Fibroblast of pulmonary artery (primary cell): Measurements from ENCODE around the gene SRGAP1.
"Not testable (repeated sequence)": the region's sequence is repeated elsewhere in the genome, so short reads cannot be mapped to it uniquely, and the experiment has no call there.

Source experiments
- DNase-seq: peaks from one replicate; pipeline ENCODE4 v3.0.0-alpha.2; 2010; ENCODE audit warnings: low read depth
- H3K4me3 ChIP-seq: replicated peaks from 2 replicates; pipeline ENCODE4 v1.5.1; 2011; ENCODE audit warnings: low read depth, mild to moderate bottlenecking, control low read depth, low read length, moderate library complexity
- TF ChIP-seq, protein P1 (sequence below): IDR thresholded peaks from 2 replicates; pipeline ENCODE4 v1.5.1; 2011; ENCODE audit warnings: mild to moderate bottlenecking, control low read depth, low read length, inconsistent platforms; ENCODE audit errors: missing control alignments

SRGAP1 gene

DNA sequence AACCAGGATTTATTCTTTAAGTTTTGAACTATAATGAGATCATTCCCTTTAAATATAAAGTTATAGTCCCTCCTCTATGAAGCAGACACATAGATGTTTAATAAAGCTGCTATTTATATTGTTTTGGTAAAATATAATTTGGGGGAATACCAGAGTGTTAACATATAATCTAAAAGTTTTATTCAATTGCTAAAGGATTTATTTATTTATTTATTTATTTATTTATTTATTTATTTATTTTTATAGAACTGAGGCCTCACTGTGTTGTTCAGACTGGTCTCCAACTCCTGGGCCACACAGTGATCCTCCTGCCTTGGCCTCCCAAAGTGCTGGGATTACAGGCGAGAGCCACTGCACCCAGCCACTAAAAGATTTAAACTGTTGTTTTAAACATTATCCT lies 278.9 kb downstream of the SRGAP1 start:
- no peak overlapping the region for H3K4me3 ChIP-seq
- TF ChIP-seq, protein P1, sequence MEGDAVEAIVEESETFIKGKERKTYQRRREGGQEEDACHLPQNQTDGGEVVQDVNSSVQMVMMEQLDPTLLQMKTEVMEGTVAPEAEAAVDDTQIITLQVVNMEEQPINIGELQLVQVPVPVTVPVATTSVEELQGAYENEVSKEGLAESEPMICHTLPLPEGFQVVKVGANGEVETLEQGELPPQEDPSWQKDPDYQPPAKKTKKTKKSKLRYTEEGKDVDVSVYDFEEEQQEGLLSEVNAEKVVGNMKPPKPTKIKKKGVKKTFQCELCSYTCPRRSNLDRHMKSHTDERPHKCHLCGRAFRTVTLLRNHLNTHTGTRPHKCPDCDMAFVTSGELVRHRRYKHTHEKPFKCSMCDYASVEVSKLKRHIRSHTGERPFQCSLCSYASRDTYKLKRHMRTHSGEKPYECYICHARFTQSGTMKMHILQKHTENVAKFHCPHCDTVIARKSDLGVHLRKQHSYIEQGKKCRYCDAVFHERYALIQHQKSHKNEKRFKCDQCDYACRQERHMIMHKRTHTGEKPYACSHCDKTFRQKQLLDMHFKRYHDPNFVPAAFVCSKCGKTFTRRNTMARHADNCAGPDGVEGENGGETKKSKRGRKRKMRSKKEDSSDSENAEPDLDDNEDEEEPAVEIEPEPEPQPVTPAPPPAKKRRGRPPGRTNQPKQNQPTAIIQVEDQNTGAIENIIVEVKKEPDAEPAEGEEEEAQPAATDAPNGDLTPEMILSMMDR, result no peak
- DNase-seq, result no peak

DNA sequence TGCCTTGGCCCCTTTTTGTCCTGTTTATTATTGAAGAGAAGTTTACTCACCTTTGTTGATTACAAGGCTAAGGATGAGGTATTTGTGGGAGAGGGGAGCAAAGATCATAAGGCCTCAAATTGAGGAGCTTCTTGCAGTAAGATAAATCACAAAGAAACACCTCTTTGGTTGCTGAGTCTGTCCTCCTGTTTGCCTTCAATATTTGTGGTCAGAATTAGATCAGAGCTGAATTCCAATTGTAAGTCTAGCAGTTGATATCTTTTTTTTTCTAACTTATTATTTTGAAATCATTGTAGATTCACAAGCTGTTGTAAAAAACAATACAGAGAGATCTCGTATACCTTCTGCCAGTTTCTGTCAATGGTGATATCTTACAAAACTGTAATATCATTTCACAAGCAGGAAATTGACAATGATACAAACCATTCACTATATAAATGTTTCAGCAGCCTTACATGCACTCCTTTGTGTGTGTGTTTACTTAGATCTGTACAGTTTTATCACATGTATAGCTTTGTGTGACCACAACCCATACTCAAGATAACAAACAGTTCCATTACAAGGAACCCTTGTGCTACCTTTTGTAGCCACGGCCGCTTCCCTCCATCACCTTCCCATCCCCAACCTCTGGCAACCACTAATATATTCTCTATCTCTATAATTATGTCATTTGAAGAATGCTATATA lies 280.2 kb downstream of the SRGAP1 start:
- TF ChIP-seq, protein P1, result no peak
- H3K4me3 ChIP-seq, result no peak overlapping the region
- DNase-seq, result peak; percentile 40

DNA sequence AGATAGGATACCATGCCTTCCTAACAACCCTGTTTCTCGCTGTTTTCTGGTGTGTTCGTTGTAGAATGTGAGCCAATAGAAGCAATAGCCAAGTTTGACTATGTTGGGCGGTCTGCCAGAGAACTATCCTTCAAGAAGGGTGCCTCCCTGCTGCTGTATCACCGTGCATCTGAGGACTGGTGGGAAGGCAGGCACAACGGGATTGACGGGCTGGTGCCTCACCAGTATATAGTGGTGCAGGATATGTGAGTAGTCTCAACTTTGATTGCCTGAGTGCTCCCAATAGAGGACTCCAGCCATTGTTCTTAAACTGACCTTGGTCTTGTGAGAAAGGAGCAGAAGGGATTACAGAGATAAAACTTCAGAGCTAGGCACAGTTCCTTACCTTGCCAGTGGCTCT lies 281.4 kb downstream of the SRGAP1 start:
- peak; percentile 20 for DNase-seq

DNA sequence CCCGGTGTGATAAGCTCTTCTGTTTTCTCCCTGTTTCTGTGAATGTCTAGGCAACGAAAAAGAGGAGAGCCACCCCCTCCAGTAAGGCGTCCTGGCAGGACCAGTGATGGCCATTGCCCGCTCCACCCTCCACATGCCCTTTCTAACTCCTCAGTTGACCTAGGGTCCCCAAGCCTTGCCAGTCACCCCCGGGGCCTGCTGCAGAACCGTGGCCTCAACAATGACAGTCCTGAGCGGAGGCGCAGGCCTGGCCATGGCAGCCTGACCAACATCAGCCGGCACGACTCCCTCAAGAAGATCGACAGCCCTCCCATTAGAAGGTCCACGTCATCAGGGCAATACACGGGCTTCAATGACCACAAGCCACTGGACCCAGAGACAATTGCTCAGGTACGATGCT lies 283.3 kb downstream of the SRGAP1 start:
- H3K4me3 ChIP-seq, result no peak overlapping the region
- TF ChIP-seq, protein P1, result no peak
- no peak for DNase-seq

More for the DNA sequence above, 281.4 kb downstream of the SRGAP1 start:
- TF ChIP-seq, protein P1, result no peak
- H3K4me3 ChIP-seq, result no peak overlapping the region

DNA sequence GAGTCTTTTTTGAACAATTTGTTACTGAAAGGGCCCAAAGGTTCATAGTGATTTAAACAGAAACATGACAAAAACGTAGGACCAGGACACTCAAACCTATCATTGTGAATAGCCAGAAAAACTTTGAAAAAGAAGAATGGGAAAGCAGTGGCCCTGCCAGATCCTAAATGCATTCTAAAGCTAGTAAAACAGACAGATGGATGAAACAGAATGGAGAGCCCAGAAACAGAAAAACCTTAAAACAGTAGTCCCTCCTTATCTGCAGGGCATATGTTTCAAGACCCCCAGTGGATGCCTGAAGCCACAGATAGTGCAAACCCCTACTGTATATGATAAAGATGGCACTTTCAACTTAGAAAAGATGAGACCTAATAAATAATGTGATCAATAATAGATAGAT lies 283.9 kb downstream of the SRGAP1 start:
- DNase-seq, result no peak
- TF ChIP-seq, protein P1, result no peak
- H3K4me3 ChIP-seq, result no peak overlapping the region

DNA sequence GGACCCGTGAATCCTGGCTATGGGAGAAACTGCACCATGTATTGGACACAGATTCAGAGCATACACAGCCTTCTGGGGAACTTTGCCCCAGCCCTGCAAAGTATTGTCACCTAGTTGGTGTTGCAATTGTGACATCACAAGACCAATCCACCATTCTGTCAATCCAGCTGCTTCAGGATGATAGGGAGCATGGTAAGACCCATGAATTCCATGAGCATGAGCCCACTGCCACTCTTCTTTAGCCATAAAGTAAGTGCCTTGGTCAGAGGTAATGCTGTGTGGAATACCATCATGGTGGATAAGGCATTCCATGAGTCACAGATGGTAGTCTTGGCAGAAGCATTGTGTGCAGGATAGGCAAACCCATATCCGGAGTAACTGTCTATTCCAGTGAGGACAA lies 286.0 kb downstream of the SRGAP1 start:
- not testable (repeated sequence) for H3K4me3 ChIP-seq, DNase-seq

DNA sequence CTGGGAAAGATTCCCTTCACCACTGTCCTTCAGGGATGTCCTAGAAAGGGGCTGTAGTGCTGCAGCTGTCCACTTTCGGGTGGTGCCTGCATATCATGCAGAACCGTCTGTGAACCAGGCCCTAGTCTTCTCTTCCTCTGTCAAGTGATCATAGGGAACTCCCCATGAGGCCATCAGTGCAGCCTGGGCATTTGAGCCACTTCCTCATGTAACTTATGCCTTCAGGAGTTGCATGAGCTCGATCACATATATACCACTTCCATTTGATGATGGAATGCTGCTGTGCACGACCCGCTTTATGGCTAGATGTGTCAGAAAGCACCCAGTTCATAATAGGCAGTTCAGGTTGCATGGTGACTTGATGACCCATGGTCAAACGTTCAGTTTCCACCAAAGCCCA lies 287.0 kb downstream of the SRGAP1 start:
- not testable (repeated sequence) for DNase-seq

DNA sequence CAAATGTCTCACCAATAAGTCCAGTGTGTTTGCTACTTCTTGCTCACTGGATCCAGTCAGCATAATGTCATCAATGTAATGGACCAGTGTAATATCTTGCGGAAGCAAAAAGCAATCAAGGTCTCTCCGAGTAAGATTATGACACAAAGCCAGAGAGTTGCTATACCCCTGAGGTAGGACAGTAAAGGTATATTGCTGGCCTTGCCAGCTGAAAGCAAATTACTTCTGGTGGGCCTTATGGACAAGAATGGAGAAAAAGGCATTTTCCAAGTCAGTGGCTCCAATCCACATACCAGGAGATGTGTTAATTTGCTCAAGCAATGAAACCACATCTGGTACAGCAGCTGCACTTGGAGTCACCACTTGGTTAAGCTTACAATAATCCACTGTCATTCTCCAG lies 288.2 kb downstream of the SRGAP1 start:
- not testable (repeated sequence) for H3K4me3 ChIP-seq, DNase-seq

More for the DNA sequence above, 287.0 kb downstream of the SRGAP1 start:
- not testable (repeated sequence) for H3K4me3 ChIP-seq
